Keratinocyte (primary cell): ENCODE data around the gene RESP18. TPM values are rescaled to one million over a fixed set of nuclear protein-coding genes. Genes with fewer than 3 reads are reported as not detected.

ENCODE experiments used
- DNase-seq: peaks from one replicate; pipeline ENCODE4 v3.0.0-alpha.2; 2011; ENCODE audit warnings: low read depth, missing footprints, low spot score
- FAIRE-seq: peaks from 2 replicates; lab custom pipeline; 2011; peaks lifted over from hg19 to GRCh38; lab: Jason Lieb, UNC
- H2AFZ ChIP-seq: 2 replicates; pipeline ENCODE4 v1.6.0; 2012; ENCODE audit warnings: low read length, control low read depth, inconsistent platforms; ENCODE audit not compliant: control insufficient read depth
- H3K27ac ChIP-seq: 2 replicates; pipeline ENCODE4 v1.5.1; 2011; ENCODE audit warnings: low read length; ENCODE audit not compliant: control insufficient read depth, insufficient read depth
- H3K27me3 ChIP-seq: 3 replicates; pipeline ENCODE4 v1.6.0; 2011; ENCODE audit warnings: low read length; ENCODE audit not compliant: control insufficient read depth, insufficient read depth; ENCODE audit errors: extremely low read depth
- H3K36me3 ChIP-seq, 2 experiments: 2 replicates in 1 of 2; 3 replicates in 1 of 2; pipeline ENCODE4 v1.5.1; 2011; ENCODE audit warnings: low read length in 2 of 2, mild to moderate bottlenecking in 1 of 2; ENCODE audit not compliant: control insufficient read depth in 2 of 2, insufficient read depth in 2 of 2; ENCODE audit errors: extremely low read depth in 1 of 2
- H3K4me1 ChIP-seq: 3 replicates; pipeline ENCODE4 v1.5.1; 2011; ENCODE audit warnings: low read length; ENCODE audit not compliant: control insufficient read depth, insufficient read depth; ENCODE audit errors: extremely low read depth
- H3K4me2 ChIP-seq: 3 replicates; pipeline ENCODE4 v1.6.0; 2011; ENCODE audit warnings: low read depth, low read length; ENCODE audit not compliant: control insufficient read depth, insufficient read depth; ENCODE audit errors: extremely low read depth
- H3K4me3 ChIP-seq, 3 experiments: fragments of 200-600 bp in 1 of 3; sonication (generic) in 1 of 3; 2 replicates in 2 of 3; 3 replicates in 1 of 3; pipeline ENCODE4 v1.5.1; 2011 to 2016; ENCODE audit warnings: low read length in 3 of 3, mild to moderate bottlenecking in 3 of 3, control low read depth in 2 of 3, inconsistent platforms in 1 of 3, low read depth in 1 of 3, mixed read lengths in 1 of 3, mixed run types in 1 of 3, moderate library complexity in 1 of 3; ENCODE audit not compliant: control insufficient read depth in 2 of 3, insufficient read depth in 2 of 3; ENCODE audit errors: extremely low read depth in 1 of 3
- H3K79me2 ChIP-seq: 2 replicates; pipeline ENCODE4 v1.6.0; 2012; ENCODE audit warnings: low read length; ENCODE audit not compliant: control insufficient read depth, insufficient read depth
- H3K9ac ChIP-seq: 3 replicates; pipeline ENCODE4 v1.6.0; 2011; ENCODE audit warnings: low read length; ENCODE audit not compliant: control insufficient read depth, insufficient read depth; ENCODE audit errors: extremely low read depth
- H3K9me1 ChIP-seq: 3 replicates; pipeline ENCODE4 v1.6.0; 2011; ENCODE audit warnings: low read length; ENCODE audit not compliant: control insufficient read depth, insufficient read depth; ENCODE audit errors: extremely low read depth
- H3K9me3 ChIP-seq: 2 replicates; pipeline ENCODE4 v1.5.1; 2012; ENCODE audit warnings: low read depth, low read length; ENCODE audit not compliant: control insufficient read depth
- H4K20me1 ChIP-seq: 3 replicates; pipeline ENCODE4 v1.6.0; 2011; ENCODE audit warnings: low read length; ENCODE audit not compliant: control insufficient read depth, insufficient read depth; ENCODE audit errors: extremely low read depth
- CTCF ChIP-seq, 3 experiments: IDR thresholded peaks in 1 of 3; conservative IDR thresholded peaks in 1 of 3; optimal IDR thresholded peaks in 1 of 3; 2 replicates in 2 of 3; 3 replicates in 1 of 3; pipeline versions ENCODE3 to v1.5.1; 2011; ENCODE audit warnings: low read length in 3 of 3, mild to moderate bottlenecking in 3 of 3, moderate library complexity in 2 of 3, control low read depth in 1 of 3, inconsistent platforms in 1 of 3; ENCODE audit not compliant: insufficient read depth in 2 of 3; ENCODE audit errors: extremely low read depth in 1 of 3
- EZH2 ChIP-seq: IDR thresholded peaks from one replicate; pipeline ENCODE4 v1.6.1; 2012; ENCODE audit warnings: inconsistent platforms, mild to moderate bottlenecking, low read length, moderate library complexity
- dilution Hi-C: fragments of 300-500 bp; cut with MboI; formaldehyde crosslinking; loops from one replicate; pipeline ENCODE4 v1.7.0; 2020; ENCODE audit warnings: low sequenced_read_pairs; ENCODE audit not compliant: extremely low pct_ligation_motif_present
- polyA plus RNA-seq, 5 experiments: library from polyadenylated mRNA; depleted of rRNA in 3 of 5; stranded (reverse) in 3 of 5; stranded (forward) in 1 of 5; unstranded in 1 of 5; fragments of >200 nt; gene quantifications; 1 replicate in 1 of 5; 2 replicates in 3 of 5; 3 replicates in 1 of 5; pipeline versions ENCODE4 v1.2.1 to v1.2.3, GENCODE V29; 2011 to 2012; ENCODE audit warnings: missing spikeins in 2 of 5, low read depth in 1 of 5, low replicate concordance in 1 of 5

The RESP18 gene
- polyA plus RNA-seq, 1 donor (not counting 4 experiments of a cell fraction or from before 2014, with no cell fraction given): not detected

DNA sequence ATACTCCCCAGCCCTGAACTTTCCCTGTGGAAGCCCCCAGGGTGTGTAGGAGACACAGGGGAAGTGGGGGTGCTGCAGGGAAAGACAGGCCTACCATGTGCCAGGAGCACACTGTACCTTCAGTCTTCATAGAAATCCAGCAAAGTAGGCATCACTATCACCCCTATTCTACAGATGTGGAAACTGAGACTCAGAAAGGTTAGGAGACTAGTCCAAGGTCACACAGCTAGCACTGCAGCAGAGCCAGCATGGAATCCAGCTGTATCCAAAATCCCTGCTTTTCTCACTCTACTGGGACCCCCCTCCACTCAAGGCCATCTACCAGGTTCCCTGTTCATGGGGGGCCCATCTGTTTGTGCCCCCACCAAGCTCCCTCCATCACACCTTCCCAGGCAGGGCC lies 48.4 kb upstream of the RESP18 start:
- Histone ChIP-seq H3K27ac (no peak overlapping the region), H3K27me3 (no peaks in the 10 kb centered on the region), H3K9ac (no peak overlapping the region), H2AFZ (no peak overlapping the region), H3K4me3 (no peak overlapping the region), H3K4me1 (no peaks in the 10 kb centered on the region), H3K36me3 (peaks cover 24 to 29% of the 10 kb centered on the region in 2 experiments), H4K20me1 (no peaks in the 10 kb centered on the region), H3K9me3 (no peaks in the 10 kb centered on the region), H3K9me1 (no peaks in the 10 kb centered on the region), H3K4me2 (no peak overlapping the region), H3K79me2 (no peaks in the 10 kb centered on the region)
- dilution Hi-C loops: no loop called here
- no peak for DNase-seq
- no peak for TF ChIP-seq EZH2
- no peak for FAIRE-seq

GRCh38 chr2:219378163-219378851 lies 45.8 kb upstream of the RESP18 start:
- Histone ChIP-seq H3K36me3 (peaks cover 15 to 26% of the 10 kb centered on the region in 2 experiments), H2AFZ (no peak overlapping the region), H3K9me3 (no peaks in the 10 kb centered on the region), H3K79me2 (no peaks in the 10 kb centered on the region), H3K9ac (no peak overlapping the region), H3K4me1 (no peaks in the 10 kb centered on the region), H3K27ac (no peak overlapping the region), H3K4me2 (no peak overlapping the region), H3K9me1 (no peaks in the 10 kb centered on the region), H3K4me3 (no peak overlapping the region), H3K27me3 (no peaks in the 10 kb centered on the region), H4K20me1 (no peaks in the 10 kb centered on the region)
- TF ChIP-seq EZH2 (no peak), CTCF (optimal IDR thresholded peaks at IDR 0.05 in 1 of 3, IDR thresholded peaks at IDR 0.05 in 1 of 3, conservative IDR thresholded peaks at IDR 0.05 in 1 of 3; ENCODE audit: extremely low read depth in 1 of 3, insufficient read depth in 2 of 3, low read length in 3 of 3) (no peak)
- no peak for FAIRE-seq
- no peak for DNase-seq
- dilution Hi-C loops: no loop called here
